GM12873 (cell line): ENCODE data around the gene TENM4.

ENCODE experiments used
- TF ChIP-seq, protein P1 (sequence below): IDR thresholded peaks from 2 replicates; pipeline ENCODE4 v1.5.1; 2012; ENCODE audit warnings: low read depth, mild to moderate bottlenecking, moderate library complexity, low read length, control low read depth; ENCODE audit not compliant: insufficient read depth; ENCODE audit errors: missing control alignments

The TENM4 gene

DNA sequence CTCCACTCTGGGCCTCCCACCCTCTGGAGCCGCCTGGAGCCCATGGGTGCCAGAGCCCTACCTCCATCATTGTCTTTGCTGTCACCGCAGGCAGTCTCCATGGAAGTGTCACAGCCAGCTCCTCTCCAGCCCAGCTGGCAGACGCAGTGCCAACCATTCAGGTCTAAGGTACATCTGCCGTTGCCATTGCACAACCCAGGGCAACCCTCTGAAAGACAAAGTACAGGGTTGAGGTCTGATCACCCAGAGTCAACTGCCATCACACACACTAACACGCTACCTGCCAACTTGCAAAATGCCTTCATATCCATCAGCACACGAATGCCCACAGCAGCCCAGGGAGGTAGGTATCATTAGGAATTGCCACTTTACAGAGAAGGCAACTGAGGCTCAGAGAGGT, 669.9 kb downstream of the TENM4 start:
- TF ChIP-seq, protein P1, sequence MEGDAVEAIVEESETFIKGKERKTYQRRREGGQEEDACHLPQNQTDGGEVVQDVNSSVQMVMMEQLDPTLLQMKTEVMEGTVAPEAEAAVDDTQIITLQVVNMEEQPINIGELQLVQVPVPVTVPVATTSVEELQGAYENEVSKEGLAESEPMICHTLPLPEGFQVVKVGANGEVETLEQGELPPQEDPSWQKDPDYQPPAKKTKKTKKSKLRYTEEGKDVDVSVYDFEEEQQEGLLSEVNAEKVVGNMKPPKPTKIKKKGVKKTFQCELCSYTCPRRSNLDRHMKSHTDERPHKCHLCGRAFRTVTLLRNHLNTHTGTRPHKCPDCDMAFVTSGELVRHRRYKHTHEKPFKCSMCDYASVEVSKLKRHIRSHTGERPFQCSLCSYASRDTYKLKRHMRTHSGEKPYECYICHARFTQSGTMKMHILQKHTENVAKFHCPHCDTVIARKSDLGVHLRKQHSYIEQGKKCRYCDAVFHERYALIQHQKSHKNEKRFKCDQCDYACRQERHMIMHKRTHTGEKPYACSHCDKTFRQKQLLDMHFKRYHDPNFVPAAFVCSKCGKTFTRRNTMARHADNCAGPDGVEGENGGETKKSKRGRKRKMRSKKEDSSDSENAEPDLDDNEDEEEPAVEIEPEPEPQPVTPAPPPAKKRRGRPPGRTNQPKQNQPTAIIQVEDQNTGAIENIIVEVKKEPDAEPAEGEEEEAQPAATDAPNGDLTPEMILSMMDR = no peak

DNA sequence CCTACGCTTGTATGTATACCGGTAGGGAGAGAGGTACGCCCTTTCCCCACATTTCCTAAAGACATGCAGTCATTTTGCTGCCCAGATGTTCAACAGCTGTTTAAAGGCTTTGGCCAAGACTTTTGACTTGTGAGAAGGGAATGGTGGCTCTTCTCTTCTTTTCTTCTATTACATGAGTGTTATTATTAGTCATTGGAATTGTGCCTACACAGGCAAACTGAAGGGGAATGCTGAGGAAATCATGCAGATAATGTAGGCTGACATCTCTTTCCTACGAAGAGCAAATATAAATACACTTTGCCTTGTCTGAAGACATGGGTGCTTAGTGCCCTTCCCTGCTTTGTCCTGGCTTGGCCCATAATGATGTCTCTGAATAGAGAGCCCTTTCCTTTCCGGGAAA, 671.9 kb downstream of the TENM4 start:
- TF ChIP-seq, protein P1 = no peak

DNA sequence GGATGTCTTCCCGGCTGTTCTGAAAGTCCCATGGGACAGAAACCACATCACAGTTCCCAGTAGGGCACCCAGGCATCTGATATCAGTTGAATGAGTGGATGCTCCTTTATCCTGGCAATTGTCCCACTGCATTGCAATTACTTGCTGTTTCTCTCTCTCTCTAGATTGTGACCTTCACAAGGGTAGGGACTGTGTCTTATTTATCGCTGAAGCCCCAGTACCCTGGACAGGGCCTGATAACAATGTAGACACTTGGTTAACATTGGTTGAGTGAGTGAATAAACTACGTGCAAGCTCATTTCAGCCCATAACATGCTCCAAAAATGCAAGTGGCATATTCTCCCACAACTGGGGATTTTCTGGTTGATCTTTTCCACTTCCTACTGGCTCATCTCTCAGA, 672.5 kb downstream of the TENM4 start:
- TF ChIP-seq, protein P1 = no peak

DNA sequence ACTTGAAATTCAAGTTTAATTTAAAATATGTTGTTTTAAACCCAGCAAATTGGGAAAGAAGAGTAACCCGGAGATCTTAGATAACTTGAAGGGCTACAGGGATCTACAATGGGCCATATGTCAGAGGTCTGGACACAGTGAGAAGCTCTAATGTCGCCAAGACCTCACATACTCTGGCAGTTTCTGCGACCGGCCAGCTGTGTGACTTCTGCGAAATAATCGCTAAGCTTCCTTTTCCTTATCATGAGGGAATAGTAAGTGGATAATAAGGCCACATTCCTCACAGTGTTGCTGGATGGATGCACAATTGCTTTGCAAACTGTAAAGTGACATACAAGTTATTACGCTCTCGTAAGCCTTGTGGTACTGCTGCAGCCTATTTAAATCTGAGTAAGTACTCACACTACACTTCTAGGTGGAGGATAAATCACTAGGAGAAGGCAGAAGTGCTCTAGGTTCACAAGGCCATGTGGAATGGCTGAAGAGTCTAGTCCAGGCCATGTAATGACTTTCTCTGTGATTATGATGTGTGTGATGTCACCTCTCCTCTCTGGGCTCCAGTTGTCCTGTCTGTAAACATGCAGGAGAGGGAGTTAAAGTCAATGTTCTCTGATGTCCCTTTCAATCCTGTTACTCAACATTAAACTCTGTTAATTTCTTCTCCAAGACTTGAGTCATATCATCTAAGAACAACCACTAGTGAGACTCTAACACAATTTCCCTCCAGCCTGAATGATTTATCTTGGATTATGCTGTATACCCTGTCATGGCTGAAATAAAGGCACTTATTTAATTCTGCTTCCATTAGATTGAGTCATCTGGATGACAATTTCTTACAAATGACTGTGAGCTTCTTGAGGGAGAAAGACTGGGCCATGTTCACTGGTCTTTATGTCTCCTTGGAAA, 673.5 kb downstream of the TENM4 start:
- TF ChIP-seq, protein P1 = no peak

DNA sequence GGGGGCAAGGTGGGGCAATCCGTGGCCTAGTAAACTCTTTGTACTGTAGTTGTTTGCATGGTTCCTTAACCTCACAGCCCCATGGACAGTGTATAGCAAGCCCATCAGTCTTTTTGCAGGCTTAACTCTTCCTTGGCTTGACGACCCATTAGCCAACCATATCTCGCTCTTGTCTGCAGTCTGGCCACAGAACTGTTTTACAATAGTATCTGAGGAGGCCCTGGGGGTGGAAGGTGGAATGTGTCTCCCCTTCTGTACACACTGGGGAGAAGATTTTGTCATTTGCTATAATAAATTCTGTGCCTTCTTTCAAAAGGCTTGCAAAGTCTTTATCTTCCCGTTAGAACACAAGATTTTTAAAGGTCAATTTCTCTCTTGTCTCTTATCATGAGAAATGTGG, 675.9 kb downstream of the TENM4 start:
- TF ChIP-seq, protein P1 = no peak

DNA sequence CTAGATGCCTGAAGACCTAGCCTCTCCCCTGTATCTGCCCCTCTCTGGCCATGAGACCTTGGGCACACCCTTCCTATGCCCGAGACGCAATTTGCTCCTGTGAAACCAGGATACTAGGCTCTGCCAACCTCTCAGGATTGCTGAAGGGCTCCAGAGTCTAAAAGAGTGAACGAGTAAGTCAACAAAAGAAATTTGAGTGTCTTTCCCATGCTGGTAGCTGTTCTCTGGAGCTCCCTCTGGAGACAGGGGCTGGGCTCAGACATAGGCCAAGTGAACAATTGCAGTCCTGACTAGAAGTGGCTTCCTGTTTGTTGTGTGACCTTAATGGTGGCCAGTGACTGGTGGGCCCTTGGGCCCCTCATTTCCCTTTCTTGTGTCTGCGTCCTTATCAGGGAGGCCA, 677.2 kb downstream of the TENM4 start:
- TF ChIP-seq, protein P1 = no peak

DNA sequence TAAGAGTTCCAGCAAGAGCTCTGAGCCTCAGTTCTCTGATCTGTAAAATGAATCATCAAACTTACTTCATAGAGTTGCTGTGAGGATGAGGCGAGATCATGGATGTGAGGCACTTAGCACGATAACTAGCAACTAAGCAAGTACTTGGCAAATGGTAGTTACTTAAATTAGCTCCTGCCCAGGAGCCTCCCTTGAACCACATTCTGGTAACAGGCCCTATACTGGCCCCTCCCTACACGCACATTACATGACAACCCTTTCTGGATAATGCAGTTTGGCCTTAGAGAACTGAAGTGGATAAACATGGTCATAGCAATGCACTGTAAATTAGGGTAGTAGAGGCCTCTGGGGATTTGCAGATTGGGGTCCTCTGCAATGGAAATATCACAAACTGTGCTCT, 678.7 kb downstream of the TENM4 start:
- TF ChIP-seq, protein P1 = no peak
